Neuronal stem cell (in vitro differentiated cells): ENCODE results near the gene USP13. TPM values are rescaled to one million over a fixed set of nuclear protein-coding genes. Genes with fewer than 3 reads are reported as not detected.
A peak's percentile ranks its signal among the peaks of the same experiment; 100 is the strongest.

Experiments used
- DNase-seq: peaks from one replicate; pipeline ENCODE4 v3.0.0-alpha.2; 2013; ENCODE audit warnings: low spot score
- H2AFZ ChIP-seq: one replicate; pipeline ENCODE4 v1.6.1; 2013; ENCODE audit warnings: mild to moderate bottlenecking, low read length, inconsistent platforms
- H2AK5ac ChIP-seq: 2 replicates; pipeline ENCODE4 v1.6.1; 2013; ENCODE audit warnings: low read depth, mild to moderate bottlenecking, inconsistent platforms, low read length, moderate library complexity, mixed read lengths
- H2BK120ac ChIP-seq: 2 replicates; pipeline ENCODE4 v1.6.1; 2013; ENCODE audit warnings: low read depth, mild to moderate bottlenecking, inconsistent platforms, low read length, moderate library complexity, mixed read lengths
- H2BK12ac ChIP-seq: one replicate; pipeline ENCODE4 v1.6.1; 2013; ENCODE audit warnings: low read length, inconsistent platforms
- H2BK15ac ChIP-seq: 2 replicates; pipeline ENCODE4 v1.6.1; 2013; ENCODE audit warnings: mild to moderate bottlenecking, low read length, inconsistent platforms, mixed read lengths
- H2BK5ac ChIP-seq: one replicate; pipeline ENCODE4 v1.6.1; 2013; ENCODE audit warnings: inconsistent platforms, mild to moderate bottlenecking, low read length, moderate library complexity
- H3K14ac ChIP-seq: one replicate; pipeline ENCODE4 v1.6.1; 2013; ENCODE audit warnings: low read length, inconsistent platforms
- H3K18ac ChIP-seq: 2 replicates; pipeline ENCODE4 v1.6.1; 2013; ENCODE audit warnings: low read length, inconsistent platforms
- H3K23ac ChIP-seq: 2 replicates; pipeline ENCODE4 v1.6.1; 2013; ENCODE audit warnings: low read depth, mild to moderate bottlenecking, mixed read lengths, low read length, inconsistent platforms; ENCODE audit not compliant: poor library complexity
- H3K27ac ChIP-seq: replicated peaks from 3 replicates; pipeline ENCODE4 v1.5.1; 2013; ENCODE audit warnings: low read length, inconsistent platforms
- H3K27me3 ChIP-seq, 3 experiments: 2 replicates each; pipeline ENCODE4 v1.6.1; 2013; ENCODE audit warnings: low read length in 3 of 3, mild to moderate bottlenecking in 2 of 3, inconsistent platforms in 1 of 3, low read depth in 1 of 3, mixed read lengths in 1 of 3, moderate library complexity in 1 of 3; ENCODE audit not compliant: control insufficient read depth in 3 of 3, insufficient read depth in 3 of 3
- H3K36me3 ChIP-seq, 2 donors: replicated peaks in 1 of 2; 2 replicates each; pipeline ENCODE4 v1.6.1; 2013; ENCODE audit warnings: low read length in 2 of 2; ENCODE audit not compliant: control insufficient read depth in 2 of 2, insufficient read depth in 2 of 2
- H3K4ac ChIP-seq: 2 replicates; pipeline ENCODE4 v1.6.1; 2013; ENCODE audit warnings: inconsistent platforms, mild to moderate bottlenecking, low read length, moderate library complexity
- H3K4me1 ChIP-seq, 2 donors: 1 replicate in 1 of 2; 2 replicates in 1 of 2; pipeline ENCODE4 v1.6.1; 2013; ENCODE audit warnings: low read length in 2 of 2, low read depth in 1 of 2; ENCODE audit not compliant: control insufficient read depth in 2 of 2, insufficient read depth in 1 of 2
- H3K4me2 ChIP-seq: one replicate; pipeline ENCODE4 v1.6.1; 2013; ENCODE audit warnings: mild to moderate bottlenecking, low read length, inconsistent platforms; ENCODE audit not compliant: insufficient read depth, poor library complexity, severe bottlenecking
- H3K4me3 ChIP-seq, 2 donors: 2 replicates each; pipeline ENCODE4 v1.5.1; 2013; ENCODE audit warnings: low read length in 2 of 2, mild to moderate bottlenecking in 2 of 2, inconsistent platforms in 1 of 2, moderate library complexity in 1 of 2
- H3K79me1 ChIP-seq: one replicate; pipeline ENCODE4 v1.6.1; 2013; ENCODE audit warnings: low read depth, mild to moderate bottlenecking, inconsistent platforms, low read length, moderate library complexity
- H3K9ac ChIP-seq: one replicate; pipeline ENCODE4 v1.6.1; 2013; ENCODE audit warnings: mild to moderate bottlenecking, low read depth, low read length, inconsistent platforms; ENCODE audit not compliant: poor library complexity
- H3K9me3 ChIP-seq, 2 donors: replicated peaks in 1 of 2; 2 replicates each; pipeline versions ENCODE3 to v1.6.1; 2013; ENCODE audit warnings: low read length in 2 of 2, mild to moderate bottlenecking in 2 of 2, inconsistent platforms in 1 of 2, low read depth in 1 of 2, mixed read lengths in 1 of 2, moderate library complexity in 1 of 2; ENCODE audit not compliant: control insufficient read depth in 2 of 2, insufficient read depth in 1 of 2
- H4K8ac ChIP-seq: one replicate; pipeline ENCODE4 v1.6.1; 2013; ENCODE audit warnings: low read depth, mild to moderate bottlenecking, inconsistent platforms, low read length, moderate library complexity
- H4K91ac ChIP-seq: one replicate; pipeline ENCODE4 v1.6.1; 2013; ENCODE audit warnings: low read length, low read depth, mild to moderate bottlenecking, inconsistent platforms; ENCODE audit not compliant: poor library complexity
- WGBS, 2 donors: extraction: QIAGEN DNeasy Blood & Tissue Kit; methylation state at CpG; one replicate each; pipeline ENCODE4 v1.1.7; 2013; ENCODE audit warnings: missing lambda C conversion rate in 2 of 2, mixed read lengths in 1 of 2; ENCODE audit not compliant: insufficient read length in 2 of 2, insufficient replicate concordance in 1 of 2; ENCODE audit errors: extremely low coverage in 2 of 2; 5-methylcytosine and 5-hydroxymethylcytosine counted together
- polyA plus RNA-seq, 2 experiments: library from polyadenylated mRNA; stranded (reverse); fragments of 200-250 nt; gene quantifications; one replicate each; pipeline ENCODE4 v1.2.3, GENCODE V29; 2013

Gene USP13
- polyA plus RNA-seq (2013, experiment 1 of 2), result 11.9 TPM
- polyA plus RNA-seq (2013, experiment 2 of 2), result 11.1 TPM

GRCh38 chr3:179652447-179653095 lies at the start of gene USP13:
TSS of gene USP13 (plus strand) at chr3:179653040. CDS start at chr3:179653226, 186 bp downstream.
- H3K79me1 ChIP-seq, result peaks cover 4% of the 10 kb centered on the region
- H2BK12ac ChIP-seq, result no peak within 1 kb of the TSS
- H2BK15ac ChIP-seq, result peak within 1 kb of the TSS; percentile 99
- peak within 1 kb of the TSS; percentile 91 to 93 for H3K4me3 ChIP-seq
- peak within 1 kb of the TSS; percentile 100 for H3K18ac ChIP-seq
- H3K14ac ChIP-seq, result peak within 1 kb of the TSS; percentile 76
- H3K4me1 ChIP-seq, result peaks cover 2 to 13% of the 10 kb centered on the region in 2 donors
- H3K9me3 ChIP-seq, result no peaks in the 10 kb centered on the region
- 100% methylated on average over 2 of the region's 56 CpGs; no CpG with 5 or more reads in 1 of the 2 donors for WGBS, 2 donors
- H2BK120ac ChIP-seq, result peak within 1 kb of the TSS; percentile 99
- no peak within 1 kb of the TSS for H3K4ac ChIP-seq
- H3K27me3 ChIP-seq, result no peaks in the 10 kb centered on the region
- peak within 1 kb of the TSS; percentile 99 for H3K9ac ChIP-seq
- peak within 1 kb of the TSS; percentile 98 for H2BK5ac ChIP-seq
- DNase-seq, result no peak
- H3K36me3 ChIP-seq, result peaks cover 0 to 15% of the 10 kb centered on the region in 2 donors
- peak within 1 kb of the TSS; percentile 97 for H3K23ac ChIP-seq
- peak within 1 kb of the TSS; percentile 89 for H3K27ac ChIP-seq
- H4K91ac ChIP-seq, result peak within 1 kb of the TSS; percentile 85
- peak within 1 kb of the TSS; percentile 97 for H4K8ac ChIP-seq
- H2AK5ac ChIP-seq, result no peak within 1 kb of the TSS
- peak within 1 kb of the TSS; percentile 96 for H2AFZ ChIP-seq
- peak within 1 kb of the TSS; percentile 75 for H3K4me2 ChIP-seq

DNA sequence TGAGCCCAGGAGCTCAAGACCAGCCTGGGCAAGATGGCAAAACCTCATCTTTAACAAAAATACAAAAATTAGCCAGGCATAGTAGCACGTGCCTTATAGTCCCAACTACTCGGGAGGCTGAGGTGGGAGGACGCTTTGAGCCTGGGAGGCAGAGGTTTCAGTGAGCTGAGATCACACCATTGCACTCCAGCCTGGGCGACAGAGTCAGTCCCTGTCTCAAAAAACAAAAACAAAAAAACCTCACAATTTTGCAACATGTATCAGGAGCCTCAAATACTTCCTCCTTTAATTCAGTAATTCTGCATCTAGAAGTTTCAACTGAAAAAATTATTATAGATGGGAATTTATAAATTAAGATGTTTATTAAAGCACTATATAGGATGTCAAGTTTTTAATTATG lies 49.5 kb upstream of the USP13 start:
- Histone ChIP-seq H2BK120ac (no peak overlapping the region), H3K79me1 (peaks cover 4% of the 10 kb centered on the region), H3K27me3 (no peaks in the 10 kb centered on the region), H2AK5ac (no peak overlapping the region), H3K36me3 (peaks cover 14 to 62% of the 10 kb centered on the region in 2 donors), H3K27ac (no peak overlapping the region), H3K14ac (no peak overlapping the region), H3K18ac (no peak overlapping the region), H3K4ac (no peak overlapping the region), H3K4me1 (peaks cover 0 to 3% of the 10 kb centered on the region in 2 donors), H2AFZ (no peak overlapping the region), H3K9ac (no peak overlapping the region), H3K4me3 (peak overlapping the region in 1 of 2 donors; percentile 72), H4K8ac (no peak overlapping the region), H2BK15ac (no peak overlapping the region), H3K9me3 (no peaks in the 10 kb centered on the region), H2BK12ac (no peak overlapping the region), H2BK5ac (no peak overlapping the region), H3K4me2 (no peak overlapping the region), H4K91ac (no peak overlapping the region), H3K23ac (no peak overlapping the region)
- DNase-seq, result no peak
- no CpG with 5 or more reads among the region's 4 CpGs for WGBS, 2 donors

DNA sequence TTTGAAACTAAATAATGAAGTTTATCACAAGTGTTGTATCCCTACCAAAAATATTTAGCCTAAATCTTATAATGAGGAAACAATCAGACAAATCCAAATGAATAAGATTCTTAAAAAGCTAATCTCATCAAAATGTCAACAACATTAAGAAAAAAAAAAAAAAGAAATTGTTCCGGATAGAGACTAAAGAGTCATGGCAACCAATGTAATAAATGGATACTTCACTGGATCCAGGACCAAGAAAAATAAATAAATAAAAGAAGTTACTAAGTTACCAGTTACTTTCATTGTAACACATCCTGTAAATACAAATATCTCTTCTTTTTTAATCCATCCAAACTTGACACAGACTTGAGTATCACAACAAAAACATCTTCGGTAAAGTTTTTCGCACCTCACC lies 49.0 kb upstream of the USP13 start:
- Histone ChIP-seq H2BK15ac (no peak overlapping the region), H2BK5ac (no peak overlapping the region), H3K4me1 (peaks cover 0 to 3% of the 10 kb centered on the region in 2 donors), H4K8ac (no peak overlapping the region), H4K91ac (no peak overlapping the region), H3K4ac (no peak overlapping the region), H3K27ac (no peak overlapping the region), H2AFZ (peak overlapping the region; percentile 86), H3K4me3 (peak overlapping the region; percentile 72 to 86), H2BK12ac (no peak overlapping the region), H2BK120ac (no peak overlapping the region), H3K14ac (no peak overlapping the region), H3K4me2 (peak overlapping the region; percentile 21), H3K23ac (no peak overlapping the region), H2AK5ac (no peak overlapping the region), H3K9ac (peak overlapping the region; percentile 84), H3K79me1 (peaks cover 4% of the 10 kb centered on the region), H3K9me3 (no peaks in the 10 kb centered on the region), H3K27me3 (no peaks in the 10 kb centered on the region), H3K36me3 (peaks cover 10 to 58% of the 10 kb centered on the region in 2 donors), H3K18ac (no peak overlapping the region)
- no peak for DNase-seq
- WGBS, 2 donors, result no CpG with 5 or more reads among the region's 3 CpGs

- peaks cover 4% of the 10 kb centered on the region for H3K79me1 ChIP-seq
- peaks cover 0 to 3% of the 10 kb centered on the region in 2 donors for H3K4me1 ChIP-seq
- H2BK120ac ChIP-seq, result no peak within 1 kb of the TSS
- no peaks in the 10 kb centered on the region for H3K9me3 ChIP-seq
- peak within 1 kb of the TSS; percentile 77 for H3K18ac ChIP-seq
- H3K27ac ChIP-seq, result peak within 1 kb of the TSS; percentile 59
- no peak within 1 kb of the TSS for H2AK5ac ChIP-seq
- peak; percentile 91 for DNase-seq
- no peak within 1 kb of the TSS for H2BK15ac ChIP-seq
- H3K23ac ChIP-seq, result peak within 1 kb of the TSS; percentile 22
- peak within 1 kb of the TSS; percentile 85 for H3K9ac ChIP-seq
- no peak within 1 kb of the TSS for H3K14ac ChIP-seq
- no CpG with 5 or more reads among the region's 45 CpGs for WGBS, 2 donors
- no peaks in the 10 kb centered on the region for H3K27me3 ChIP-seq
- H3K4me2 ChIP-seq, result peak within 1 kb of the TSS; percentile 81
- H3K36me3 ChIP-seq, result peaks cover 9 to 57% of the 10 kb centered on the region in 2 donors
- H2BK5ac ChIP-seq, result peak within 1 kb of the TSS; percentile 55
- H2AFZ ChIP-seq, result peak within 1 kb of the TSS; percentile 86
- H4K91ac ChIP-seq, result no peak within 1 kb of the TSS
- no peak within 1 kb of the TSS for H4K8ac ChIP-seq
- H2BK12ac ChIP-seq, result no peak within 1 kb of the TSS
- H3K4me3 ChIP-seq, result peak within 1 kb of the TSS; percentile 72 to 86
- no peak within 1 kb of the TSS for H3K4ac ChIP-seq
Measured at GRCh38 chr3:179604321-179605078, 48.3 kb upstream of the USP13 start, which contains the start of the genes MRPL47 and NDUFB5. TSS of gene MRPL47 (minus strand) at chr3:179604638. CDS start at chr3:179604624, 14 bp downstream. TSS of gene NDUFB5 (plus strand) at chr3:179604794. CDS start at chr3:179604816, 22 bp downstream.
